IMR-90 (cell line): Measurements from ENCODE around the gene ACTR3C. TPM values are rescaled to one million over a fixed set of nuclear protein-coding genes. Genes with fewer than 3 reads are reported as not detected.

Experiments
- ATAC-seq: fragments of 200-7000 bp; cut with Tn5 transposase; 2 replicates; pipeline ENCODE4 v1.9.1; 2020; ENCODE audit warnings: low read depth, mild to moderate bottlenecking, moderate library complexity
- BruUV-seq: library from RNA; stranded (reverse); fragments of 400-500 nt; replicated peaks from 2 replicates; lab custom pipeline; 2021; lab: Mats Ljungman, UMichigan
- CTCF ChIA-PET: fragments of 300-600 bp; formaldehyde crosslinking; extraction: SDS; loops from one replicate; lab custom pipeline; 2021; ENCODE audit warnings: antibody characterized with exemption; lab: Yijun Ruan, JAX
- POLR2A ChIA-PET: fragments of 300-600 bp; sonication (Branson Sonifier 250); formaldehyde crosslinking; loops from one replicate; lab custom pipeline; 2022; ENCODE audit warnings: antibody characterized with exemption; ENCODE audit not compliant: unreplicated experiment; lab: Charles Lee
- DNase-seq: peaks from one replicate; pipeline ENCODE4 v3.0.0; 2013
- H2AFZ ChIP-seq: replicated peaks from 2 replicates; pipeline ENCODE3; 2013; ENCODE audit warnings: low read length, mild to moderate bottlenecking; ENCODE audit not compliant: poor library complexity
- H2AK5ac ChIP-seq: 2 replicates; pipeline ENCODE4 v1.6.1; 2013; ENCODE audit warnings: low read depth, low read length, inconsistent platforms
- H2AK9ac ChIP-seq: replicated peaks from 2 replicates; pipeline ENCODE3; 2013; ENCODE audit warnings: mild to moderate bottlenecking, low read depth, low read length, moderate library complexity; ENCODE audit not compliant: poor library complexity
- H2BK120ac ChIP-seq: 2 replicates; pipeline ENCODE4 v1.6.1; 2013; ENCODE audit warnings: low read depth, low read length, inconsistent platforms
- H2BK15ac ChIP-seq: 3 replicates; pipeline ENCODE4 v1.6.1; 2013; ENCODE audit warnings: low read depth, low read length, inconsistent platforms
- H2BK20ac ChIP-seq: 2 replicates; pipeline ENCODE4 v1.6.1; 2013; ENCODE audit warnings: low read depth, mild to moderate bottlenecking, inconsistent platforms, low read length, moderate library complexity
- H2BK5ac ChIP-seq: 2 replicates; pipeline ENCODE4 v1.6.1; 2013; ENCODE audit warnings: mild to moderate bottlenecking, low read depth, low read length, inconsistent platforms; ENCODE audit not compliant: poor library complexity, severe bottlenecking
- H3K14ac ChIP-seq: replicated peaks from 2 replicates; pipeline ENCODE4 v1.6.1; 2013; ENCODE audit warnings: low read depth, low read length, inconsistent platforms
- H3K18ac ChIP-seq: 2 replicates; pipeline ENCODE4 v1.6.1; 2013; ENCODE audit warnings: low read depth, low read length, control low read depth
- H3K23ac ChIP-seq: 2 replicates; pipeline ENCODE4 v1.6.1; 2013; ENCODE audit warnings: low read depth, low read length, inconsistent platforms
- H3K27ac ChIP-seq: 2 replicates; pipeline ENCODE4 v1.5.1; 2013; ENCODE audit warnings: mild to moderate bottlenecking, control low read depth, low read length; ENCODE audit not compliant: insufficient read depth
- H3K27me3 ChIP-seq: 2 replicates; pipeline ENCODE4 v1.6.1; 2013; ENCODE audit warnings: low read length; ENCODE audit not compliant: control insufficient read depth, insufficient read depth
- H3K36me3 ChIP-seq: 2 replicates; pipeline ENCODE4 v1.6.1; 2013; ENCODE audit warnings: low read length, mixed read lengths; ENCODE audit not compliant: control insufficient read depth, insufficient read depth
- H3K4ac ChIP-seq: 2 replicates; pipeline ENCODE4 v1.6.1; 2013; ENCODE audit warnings: low read depth, low read length, inconsistent platforms
- H3K4me1 ChIP-seq: 2 replicates; pipeline ENCODE4 v1.6.1; 2013; ENCODE audit warnings: low read length, mixed read lengths; ENCODE audit not compliant: control insufficient read depth, insufficient read depth
- H3K4me2 ChIP-seq: 2 replicates; pipeline ENCODE4 v1.6.1; 2013; ENCODE audit warnings: low read depth, mild to moderate bottlenecking, control low read depth, low read length, moderate library complexity
- H3K4me3 ChIP-seq: 2 replicates; pipeline ENCODE4 v1.5.1; 2013; ENCODE audit warnings: low read depth, mild to moderate bottlenecking, control low read depth, low read length, moderate library complexity; ENCODE audit not compliant: insufficient read depth
- H3K56ac ChIP-seq: 2 replicates; pipeline ENCODE4 v1.6.1; 2013; ENCODE audit warnings: low read length, inconsistent platforms; ENCODE audit not compliant: insufficient read depth; ENCODE audit errors: extremely low read depth
- H3K79me1 ChIP-seq, 2 experiments: 2 replicates each; pipeline ENCODE4 v1.6.1; 2013; ENCODE audit warnings: low read length in 2 of 2, inconsistent platforms in 1 of 2, low read depth in 1 of 2
- H3K9ac ChIP-seq: 2 replicates; pipeline ENCODE4 v1.6.1; 2013; ENCODE audit warnings: low read depth, low read length, control low read depth
- H3K9me1 ChIP-seq: 2 replicates; pipeline ENCODE4 v1.6.1; 2013; ENCODE audit warnings: low read length, inconsistent platforms; ENCODE audit not compliant: insufficient read depth
- H3K9me3 ChIP-seq: 2 replicates; pipeline ENCODE4 v1.6.1; 2013; ENCODE audit warnings: low read length; ENCODE audit not compliant: control insufficient read depth, insufficient read depth
- H4K20me1 ChIP-seq: 2 replicates; pipeline ENCODE4 v1.6.1; 2013; ENCODE audit warnings: low read length, inconsistent platforms; ENCODE audit not compliant: insufficient read depth
- H4K5ac ChIP-seq: 2 replicates; pipeline ENCODE4 v1.6.1; 2013; ENCODE audit warnings: mild to moderate bottlenecking, low read depth, low read length, control low read depth
- H4K8ac ChIP-seq, 2 experiments: 2 replicates each; pipeline ENCODE4 v1.6.1; 2013; ENCODE audit warnings: low read depth in 2 of 2, low read length in 2 of 2, control low read depth in 1 of 2, inconsistent platforms in 1 of 2
- H4K91ac ChIP-seq: 2 replicates; pipeline ENCODE4 v1.6.1; 2013; ENCODE audit warnings: low read depth, low read length, inconsistent platforms; ENCODE audit not compliant: insufficient read depth
- BHLHE40 ChIP-seq: fragments of 150-350 bp; IDR thresholded peaks from 2 replicates; pipeline ENCODE4 v1.6.1; 2016; ENCODE audit warnings: mild to moderate bottlenecking, low read depth, low read length
- CEBPB ChIP-seq: IDR thresholded peaks from 2 replicates; pipeline ENCODE4 v1.6.1; 2012; ENCODE audit warnings: low read depth, low read length, improper control_type of control experiment
- CHD1 ChIP-seq: IDR thresholded peaks from 2 replicates; pipeline ENCODE4 v1.6.1; 2012; ENCODE audit warnings: low read depth, low read length, improper control_type of control experiment
- CTCF ChIP-seq: conservative IDR thresholded peaks from 2 replicates; pipeline ENCODE4 v1.5.1; 2012; ENCODE audit warnings: mild to moderate bottlenecking, low read depth, low read length, improper control_type of control experiment
- FOS ChIP-seq: fragments of 150-350 bp; IDR thresholded peaks from 2 replicates; pipeline ENCODE4 v1.6.1; 2016; ENCODE audit warnings: low read depth, low read length
- MAFK ChIP-seq: IDR thresholded peaks from 2 replicates; pipeline ENCODE4 v1.6.1; 2012; ENCODE audit warnings: low read depth, low read length, improper control_type of control experiment
- MAZ ChIP-seq: IDR thresholded peaks from 2 replicates; pipeline ENCODE4 v1.6.1; 2012; ENCODE audit warnings: low read depth, mild to moderate bottlenecking, low read length, improper control_type of control experiment, moderate library complexity, borderline replicate concordance
- MXI1 ChIP-seq: IDR thresholded peaks from 2 replicates; pipeline ENCODE4 v1.6.1; 2012; ENCODE audit warnings: low read depth, mild to moderate bottlenecking, low read length, moderate library complexity, borderline replicate concordance
- NFE2L2 ChIP-seq: fragments of 150-350 bp; IDR thresholded peaks from 2 replicates; pipeline ENCODE4 v1.6.1; 2016; ENCODE audit warnings: low read depth, mild to moderate bottlenecking, low read length
- RAD21 ChIP-seq: IDR thresholded peaks from 2 replicates; pipeline ENCODE4 v1.6.1; 2012; ENCODE audit warnings: low read length, improper control_type of control experiment
- RCOR1 ChIP-seq: IDR thresholded peaks from 2 replicates; pipeline ENCODE4 v1.6.1; 2012; ENCODE audit warnings: mild to moderate bottlenecking, low read length, improper control_type of control experiment; ENCODE audit not compliant: insufficient replicate concordance
- USF2 ChIP-seq: fragments of 150-350 bp; IDR thresholded peaks from 2 replicates; pipeline ENCODE4 v1.6.1; 2017; ENCODE audit warnings: mild to moderate bottlenecking, antibody characterized with exemption, low read length, low read depth
- WGBS, 2 experiments: methylation state at CpG; one replicate each; pipeline versions ENCODE4 v1.1.5 to v1.1.7; 2013; ENCODE audit warnings: missing lambda C conversion rate in 2 of 2; ENCODE audit not compliant: insufficient read length in 1 of 2; ENCODE audit errors: extremely low coverage in 2 of 2; 5-methylcytosine and 5-hydroxymethylcytosine counted together
- dilution Hi-C: fragments of 300-500 bp; cut with HindIII; formaldehyde crosslinking; loops from one replicate; pipeline ENCODE4 v1.14.3; 2018; ENCODE audit warnings: low sequenced_read_pairs; ENCODE audit not compliant: unreplicated experiment
- in situ Hi-C: fragments of 300-500 bp; cut with MboI; formaldehyde crosslinking; loops from 3 replicates; pipeline ENCODE4 v1.14.3; 2019; ENCODE audit warnings: low sequenced_read_pairs, inconsistent platforms, mixed read lengths
- intact Hi-C: fragments of 100-400 bp; cut with micrococcal nuclease; formaldehyde crosslinking; loops from 2 replicates; pipeline ENCODE4 v1.10.0; 2022
- polyA plus RNA-seq, 3 experiments: library from polyadenylated mRNA; depleted of rRNA; stranded (reverse); fragments of >200 nt; gene quantifications; 2 replicates each; pipeline ENCODE4 v1.2.3, GENCODE V29; 2012; ENCODE audit warnings: low replicate concordance in 1 of 3
- total RNA-seq: library from RNA; depleted of rRNA; stranded (reverse); fragments of >200 nt; gene quantifications from 2 replicates; pipeline ENCODE4 v1.2.3, GENCODE V29; 2012
- TF ChIP-seq, protein P1 (sequence below): fragments of 150-350 bp; IDR thresholded peaks from 2 replicates; pipeline ENCODE4 v1.6.1; 2016; ENCODE audit warnings: low read depth, mild to moderate bottlenecking, low read length, moderate library complexity, borderline replicate concordance

The ACTR3C gene
- total and polyA plus RNA-seq, 2 of the 4 experiments (the other 2 are of a cell fraction) = not detected

- Histone ChIP-seq H4K20me1 (no peaks in the 10 kb centered on the region), H3K9me1 (no peaks in the 10 kb centered on the region; the same call in 1 of the 2 replicates), H3K79me1 (no peaks in the 10 kb centered on the region), H3K9ac (no peak overlapping the region), H2BK15ac (no peak overlapping the region), H3K14ac (no peak overlapping the region), H2BK5ac (no peak overlapping the region), H2BK20ac (no peak overlapping the region), H2AK5ac (no peak overlapping the region), H3K23ac (no peak overlapping the region), H4K91ac (no peak overlapping the region), H4K8ac (no peak overlapping the region), H3K4me1 (no peaks in the 10 kb centered on the region), H3K27me3 (peaks cover 2% of the 10 kb centered on the region; the same call in 1 of the 2 replicates), H4K5ac (no peak overlapping the region; the same call in 1 of the 2 replicates), H3K4ac (no peak overlapping the region), H2BK120ac (no peak overlapping the region), H3K27ac (no peak overlapping the region), H3K36me3 (no peaks in the 10 kb centered on the region), H3K56ac (no peak overlapping the region), H3K9me3 (no peaks in the 10 kb centered on the region), H2AFZ (no peak overlapping the region), H3K4me3 (no peak overlapping the region), H3K4me2 (no peak overlapping the region), H2AK9ac (no peak overlapping the region), H3K18ac (no peak overlapping the region)
- WGBS, 2 experiments = 84% methylated on average over 4 of the region's 18 CpGs; no CpG with 5 or more reads in 1 of the 2 experiments
- TF ChIP-seq BHLHE40 (no peak), MAFK (no peak), MAZ (no peak), NFE2L2 (no peak), RCOR1 (no peak), USF2 (no peak), MXI1 (no peak), FOS (no peak), CHD1 (no peak), CEBPB (no peak), CTCF (no peak), RAD21 (no peak)
- TF ChIP-seq, protein P1, sequence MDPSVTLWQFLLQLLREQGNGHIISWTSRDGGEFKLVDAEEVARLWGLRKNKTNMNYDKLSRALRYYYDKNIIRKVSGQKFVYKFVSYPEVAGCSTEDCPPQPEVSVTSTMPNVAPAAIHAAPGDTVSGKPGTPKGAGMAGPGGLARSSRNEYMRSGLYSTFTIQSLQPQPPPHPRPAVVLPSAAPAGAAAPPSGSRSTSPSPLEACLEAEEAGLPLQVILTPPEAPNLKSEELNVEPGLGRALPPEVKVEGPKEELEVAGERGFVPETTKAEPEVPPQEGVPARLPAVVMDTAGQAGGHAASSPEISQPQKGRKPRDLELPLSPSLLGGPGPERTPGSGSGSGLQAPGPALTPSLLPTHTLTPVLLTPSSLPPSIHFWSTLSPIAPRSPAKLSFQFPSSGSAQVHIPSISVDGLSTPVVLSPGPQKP = no peak
- ATAC-seq (no peak), DNase-seq (no peak)
- intact Hi-C loops (no loop called here), in situ Hi-C loops (no loop called here), dilution Hi-C loops (no loop called here)
- ChIA-PET CTCF (interaction anchor here (0.6 kb wide), 1 partner anchor 30 kb away, joined by 3 read pairs; no protein-coding TSS in a partner anchor), POLR2A (no interaction called here)
- no TSS peak for BruUV-seq
Observed at GRCh38 chr7:150361807-150362621, 38.7 kb upstream of the ACTR3C start.
